ENCODE results near the gene ATP2C2. TPM values are rescaled to one million over a fixed set of nuclear protein-coding genes. Genes with fewer than 3 reads are reported as not detected.

ATP2C2 gene
- total RNA-seq, 1 donor from 2014 or later, result 12.2 TPM

DNA sequence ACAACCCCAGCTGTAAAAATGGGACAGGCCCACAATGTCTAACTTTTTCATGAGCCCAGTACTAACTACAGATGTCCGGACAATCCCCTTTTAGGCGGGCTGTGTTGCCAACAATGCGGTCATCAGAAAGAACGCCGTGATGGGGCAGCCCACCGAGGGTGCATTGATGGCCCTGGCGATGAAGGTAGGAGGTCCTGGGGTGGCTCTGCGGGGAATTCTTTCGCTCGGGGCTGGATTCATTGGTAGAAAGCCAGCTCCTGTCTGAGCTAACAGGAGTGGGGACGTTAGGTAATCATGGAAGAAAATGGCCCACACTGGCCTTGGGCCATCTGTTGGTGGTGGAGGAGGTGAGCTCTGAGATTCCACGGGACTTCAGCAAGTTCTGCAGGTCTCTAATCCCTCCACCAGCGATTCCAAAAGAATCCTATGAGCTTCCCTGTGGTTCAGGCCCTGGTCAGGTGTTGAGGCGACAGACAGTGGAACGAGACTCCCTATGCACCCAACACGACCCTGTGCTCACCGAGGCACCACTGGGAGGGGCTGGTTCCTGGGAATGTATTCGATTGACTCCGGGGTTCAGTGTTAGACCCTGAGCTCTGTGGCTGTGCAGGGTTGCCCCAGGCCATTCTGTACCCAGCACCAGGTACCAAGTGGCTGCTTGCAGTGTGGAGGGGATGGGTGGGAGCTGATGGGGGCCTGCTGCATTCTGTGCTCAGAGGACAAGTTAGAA is 74.2 kb downstream of the ATP2C2 start:
- DNase-seq (ENCODE audit: extremely low spot score, unreplicated experiment), result no peak
- no peaks in the 10 kb centered on the region for H3K4me1 Mint-ChIP-seq (ENCODE audit: unreplicated experiment)
- H3K4me3 Mint-ChIP-seq, result no peak overlapping the region
- no peak for TF ChIP-seq CTCF (conservative IDR thresholded peaks at IDR 0.05)
- no peak overlapping the region for H3K27ac Mint-ChIP-seq
- H3K36me3 Mint-ChIP-seq, result peaks cover 3% of the 10 kb centered on the region
- H3K9me3 Mint-ChIP-seq, result no peaks in the 10 kb centered on the region
- peaks cover 3% of the 10 kb centered on the region for H3K27me3 Mint-ChIP-seq

DNA sequence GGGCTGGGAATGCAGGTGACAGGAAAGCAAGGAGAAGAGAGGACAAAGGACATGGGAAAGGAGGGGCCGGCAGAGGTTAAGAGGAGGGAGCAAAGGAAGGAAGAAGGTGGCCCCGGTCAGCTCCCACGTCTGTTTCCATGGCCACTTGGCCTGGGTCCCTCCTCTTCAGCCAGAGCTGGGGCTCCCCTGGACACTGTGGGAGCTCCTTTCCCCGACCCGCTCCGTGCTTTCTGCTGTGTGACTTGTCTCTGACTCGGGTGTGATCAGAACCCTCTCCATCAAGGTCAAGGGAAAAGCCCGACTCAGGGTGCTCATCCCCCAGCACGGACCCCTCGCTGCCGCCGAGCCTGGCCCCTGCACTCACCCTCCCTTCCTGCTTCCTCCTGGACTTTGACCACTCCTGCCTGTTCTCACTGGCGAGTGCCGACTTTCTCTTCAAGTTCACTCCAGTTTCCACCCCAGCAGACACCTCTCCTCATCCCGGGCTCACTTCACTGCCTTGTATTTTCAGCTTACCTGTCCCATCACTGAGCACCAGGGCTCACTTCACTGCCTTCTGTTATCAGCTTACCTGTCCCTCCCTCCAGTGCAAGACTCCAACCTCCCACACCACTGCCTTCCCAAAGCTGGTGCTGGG is 74.9 kb downstream of the ATP2C2 start:
- no peaks in the 10 kb centered on the region for H3K9me3 Mint-ChIP-seq
- no peak for TF ChIP-seq CTCF (conservative IDR thresholded peaks at IDR 0.05)
- no peak overlapping the region for H3K4me3 Mint-ChIP-seq
- peaks cover 3% of the 10 kb centered on the region for H3K4me1 Mint-ChIP-seq (ENCODE audit: unreplicated experiment)
- H3K27ac Mint-ChIP-seq, result no peak overlapping the region
- no peaks in the 10 kb centered on the region for H3K36me3 Mint-ChIP-seq
- DNase-seq (ENCODE audit: extremely low spot score, unreplicated experiment), result no peak
- H3K27me3 Mint-ChIP-seq, result peaks cover 3% of the 10 kb centered on the region

GRCh38 chr16:84444476-84444875 is 76.1 kb downstream of the ATP2C2 start:
- TF ChIP-seq CTCF (conservative IDR thresholded peaks at IDR 0.05), result no peak
- no peak for DNase-seq (ENCODE audit: extremely low spot score, unreplicated experiment)
- Mint-ChIP-seq H3K27me3 (peaks cover 3% of the 10 kb centered on the region), H3K27ac (no peak overlapping the region), H3K4me1 (ENCODE audit: unreplicated experiment) (peaks cover 6% of the 10 kb centered on the region), H3K4me3 (no peak overlapping the region), H3K36me3 (no peaks in the 10 kb centered on the region), H3K9me3 (no peaks in the 10 kb centered on the region)

DNA sequence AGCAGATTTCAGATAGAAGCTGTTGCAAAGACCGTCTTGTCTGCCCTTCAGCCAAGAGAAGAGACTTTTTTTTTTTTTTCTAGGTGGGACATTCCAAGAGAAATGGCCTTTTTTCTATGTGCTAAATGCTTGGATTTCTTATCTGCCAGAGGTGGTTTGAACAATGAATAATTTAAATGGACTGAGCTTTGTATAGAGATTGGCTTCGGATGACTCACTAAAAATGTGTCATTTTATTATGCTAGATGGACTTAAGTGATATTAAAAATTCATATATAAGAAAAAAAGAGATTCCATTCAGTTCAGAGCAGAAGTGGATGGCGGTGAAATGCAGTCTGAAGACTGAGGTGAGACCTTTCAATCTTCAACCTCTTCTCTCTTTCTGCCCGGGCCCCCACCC is 77.7 kb downstream of the ATP2C2 start:
- Mint-ChIP-seq H3K4me3 (no peak overlapping the region), H3K27ac (no peak overlapping the region), H3K9me3 (no peaks in the 10 kb centered on the region), H3K36me3 (no peaks in the 10 kb centered on the region), H3K27me3 (peaks cover 3% of the 10 kb centered on the region), H3K4me1 (ENCODE audit: unreplicated experiment) (peaks cover 6% of the 10 kb centered on the region)
- no peak for DNase-seq (ENCODE audit: extremely low spot score, unreplicated experiment)
- no peak for TF ChIP-seq CTCF (conservative IDR thresholded peaks at IDR 0.05)

GRCh38 chr16:84446596-84447392 is 78.5 kb downstream of the ATP2C2 start:
- TF ChIP-seq CTCF (conservative IDR thresholded peaks at IDR 0.05), result no peak
- no peaks in the 10 kb centered on the region for H3K36me3 Mint-ChIP-seq
- H3K4me1 Mint-ChIP-seq (ENCODE audit: unreplicated experiment), result peaks cover 6% of the 10 kb centered on the region
- no peak overlapping the region for H3K27ac Mint-ChIP-seq
- no peaks in the 10 kb centered on the region for H3K9me3 Mint-ChIP-seq
- H3K27me3 Mint-ChIP-seq, result peaks cover 3% of the 10 kb centered on the region
- H3K4me3 Mint-ChIP-seq, result no peak overlapping the region
- no peak for DNase-seq (ENCODE audit: extremely low spot score, unreplicated experiment)
